Gastrocnemius medialis (tissue), 4 donors: ENCODE results near the gene MTA2. TPM values are rescaled to one million over a fixed set of nuclear protein-coding genes. Genes with fewer than 3 reads are reported as not detected.
"Not testable (repeated sequence)": the region's sequence is repeated elsewhere in the genome, so short reads cannot be mapped to it uniquely, and the experiment has no call there.

ENCODE experiments used
- ATAC-seq, 2 donors: fragments of 150-250 bp; one replicate each; pipeline ENCODE4 v1.9.1; 2016
- DNase-seq, 2 donors: peaks; one replicate each; pipeline ENCODE4 v3.0.0-alpha.2; 2019
- H3K27ac ChIP-seq, 4 donors: fragments of 200-600 bp; sonication (generic); 1 replicate in 1 of 4; 2 replicates in 3 of 4; pipeline ENCODE4 v1.5.1; 2016 to 2018; ENCODE audit warnings: mild to moderate bottlenecking in 2 of 4, moderate library complexity in 1 of 4
- H3K27me3 ChIP-seq, 3 donors: fragments of 200-600 bp; sonication (generic) in 2 of 3; 1 replicate in 1 of 3; 2 replicates in 2 of 3; pipeline versions ENCODE4 v1.5.1 to v1.6.0; 2016 to 2019; ENCODE audit warnings: mild to moderate bottlenecking in 1 of 3, moderate library complexity in 1 of 3
- H3K36me3 ChIP-seq, 2 donors: fragments of 200-600 bp; sonication (generic) in 1 of 2; one replicate each; pipeline ENCODE4 v1.5.1; 2017 to 2018
- H3K4me1 ChIP-seq, 2 donors: fragments of 200-600 bp; sonication (generic) in 1 of 2; one replicate each; pipeline ENCODE4 v1.5.1; 2016 to 2017; ENCODE audit warnings: mild to moderate bottlenecking in 2 of 2
- H3K4me3 ChIP-seq, 4 donors: fragments of 200-600 bp; sonication (generic) in 3 of 4; 1 replicate in 1 of 4; 2 replicates in 3 of 4; pipeline ENCODE4 v1.5.1; 2016 to 2019; ENCODE audit warnings: mild to moderate bottlenecking in 2 of 4
- H3K9me3 ChIP-seq, 3 donors: fragments of 200-600 bp; sonication (generic) in 2 of 3; 1 replicate in 1 of 3; 2 replicates in 2 of 3; pipeline ENCODE4 v1.5.1; 2016 to 2019
- CTCF ChIP-seq, 5 experiments: fragments of 450-650 bp in 3 of 5; fragments of 200-600 bp in 2 of 5; sonication (generic) in 2 of 5; IDR thresholded peaks in 4 of 5; conservative IDR thresholded peaks in 1 of 5; 1 replicate in 4 of 5; 2 replicates in 1 of 5; pipeline ENCODE4 v1.5.1; 2016 to 2019; ENCODE audit warnings: antibody characterized with exemption in 5 of 5, mild to moderate bottlenecking in 3 of 5, moderate library complexity in 3 of 5
- POLR2A ChIP-seq, 2 donors: fragments of 450-650 bp; IDR thresholded peaks; one replicate each; pipeline ENCODE4 v1.6.1; 2017; ENCODE audit warnings: antibody characterized with exemption in 2 of 2, mild to moderate bottlenecking in 2 of 2, moderate library complexity in 2 of 2
- in situ Hi-C, 4 donors: fragments of 200-750 bp; cut with MboI; loops; one replicate each; pipeline versions ENCODE4 v1.15.0 to v1.8.0; 2017; ENCODE audit warnings: low sequenced_read_pairs in 4 of 4
- intact Hi-C: fragments of 100-400 bp; cut with DNase I; formaldehyde crosslinking; loops from one replicate; pipeline ENCODE4 v1.15.1; 2023; ENCODE audit warnings: low total_unique reads
- total RNA-seq, 4 donors: library from RNA; depleted of rRNA; stranded (reverse); fragments of >200 nt; gene quantifications; one replicate each; pipeline versions ENCODE4 v1.1.0 to v1.2.3, GENCODE V29; 2016

The MTA2 gene
- total RNA-seq, 4 donors from 2014 or later = 28.0 to 47.1 (median 31.7) TPM

- H3K9me3 ChIP-seq = no peaks in the 10 kb centered on the region
- peak within 1 kb of the TSS; percentile 76 to 92 (median 82) for H3K27ac ChIP-seq
- DNase-seq (peak; percentile 97 to 99), ATAC-seq (peak; percentile 95 to 97)
- peak within 1 kb of the TSS; percentile 65 to 96 (median 76) for H3K4me3 ChIP-seq
- H3K36me3 ChIP-seq = peaks cover 0 to 29% of the 10 kb centered on the region in 2 donors
- H3K4me1 ChIP-seq = peaks cover 8 to 9% of the 10 kb centered on the region in 2 donors
- intact Hi-C loops (loop anchor here (1.0 kb wide), 1 partner anchor 24 kb away; the partner anchor contains the start of gene GANAB), in situ Hi-C loops (loop anchor here in 1 of 4 donors (25.0 kb wide), 1 partner anchor 90 kb away; the partner anchor contains the start of genes BSCL2 and GNG3)
- H3K27me3 ChIP-seq = no peaks in the 10 kb centered on the region
- peak in 2 of 5 experiments; percentile 10 for TF ChIP-seq CTCF (IDR thresholded peaks at IDR 0.05 in 4 of 5, conservative IDR thresholded peaks at IDR 0.05 in 1 of 5)
- peak; percentile 75 to 77 for TF ChIP-seq POLR2A (IDR thresholded peaks at IDR 0.05)
These were observed 20.2 kb upstream of the MTA2 start, which contains the start of gene B3GAT3 for GRCh38 chr11:62621567-62622470. B3GAT3 (minus strand) TSS chr11:62621986; CDS start chr11:62621947, 39 bp downstream.

- peak overlapping the region; percentile 76 to 92 (median 82) for H3K27ac ChIP-seq
- peak overlapping the region; percentile 65 to 96 (median 76) for H3K4me3 ChIP-seq
- H3K9me3 ChIP-seq = no peaks in the 10 kb centered on the region
- no peak for TF ChIP-seq CTCF (IDR thresholded peaks at IDR 0.05 in 4 of 5, conservative IDR thresholded peaks at IDR 0.05 in 1 of 5)
- no peak for TF ChIP-seq POLR2A (IDR thresholded peaks at IDR 0.05)
- intact Hi-C loops (no loop called here), in situ Hi-C loops (loop anchor here in 1 of 4 donors (25.0 kb wide), 1 partner anchor 91 kb away; the partner anchor contains the start of genes BSCL2 and GNG3)
- H3K36me3 ChIP-seq = peaks cover 0 to 27% of the 10 kb centered on the region in 2 donors
- ATAC-seq (no peak), DNase-seq (no peak)
- H3K27me3 ChIP-seq = no peaks in the 10 kb centered on the region
- peaks cover 8 to 9% of the 10 kb centered on the region in 2 donors for H3K4me1 ChIP-seq
These were observed 19.4 kb upstream of the MTA2 start for GRCh38 chr11:62621027-62621566.

GRCh38 chr11:62616957-62617356, 15.3 kb upstream of the MTA2 start:
- H3K4me3 ChIP-seq, H3K9me3 ChIP-seq, H3K27me3 ChIP-seq, intact Hi-C loops, DNase-seq, H3K27ac ChIP-seq, ATAC-seq: not testable (repeated sequence)
- peaks cover 10 to 15% of the 10 kb centered on the region in 2 donors for H3K4me1 ChIP-seq
- in situ Hi-C loops = loop anchor here in 1 of 4 donors (25.0 kb wide), 1 partner anchor 95 kb away; the partner anchor contains the start of genes BSCL2 and GNG3
- H3K36me3 ChIP-seq = peaks cover 0 to 11% of the 10 kb centered on the region in 2 donors

- in situ Hi-C loops (loop anchor here in 1 of 4 donors (25.0 kb wide), 1 partner anchor 97 kb away; the partner anchor contains the start of genes BSCL2 and GNG3), intact Hi-C loops (no loop called here)
- no peaks in the 10 kb centered on the region for H3K27me3 ChIP-seq
- H3K36me3 ChIP-seq = peaks cover 0 to 11% of the 10 kb centered on the region in 2 donors
- H3K4me3 ChIP-seq = no peak overlapping the region
- no peak for ATAC-seq
- H3K4me1 ChIP-seq = peaks cover 16 to 20% of the 10 kb centered on the region in 2 donors
- TF ChIP-seq POLR2A (IDR thresholded peaks at IDR 0.05) (no peak), CTCF (IDR thresholded peaks at IDR 0.05 in 4 of 5, conservative IDR thresholded peaks at IDR 0.05 in 1 of 5) (no peak)
- H3K9me3 ChIP-seq = no peaks in the 10 kb centered on the region
- DNase-seq = no peak
- H3K27ac ChIP-seq = no peak overlapping the region
These were observed 13.9 kb upstream of the MTA2 start for GRCh38 chr11:62615521-62615920.
